MG63 (cell line): ENCODE results near the gene MYO15A. TPM values are rescaled to one million over a fixed set of nuclear protein-coding genes. Genes with fewer than 3 reads are reported as not detected.
A peak's percentile ranks its signal among the peaks of the same experiment; 100 is the strongest.

ENCODE experiments used
- DNase-seq: peaks from one replicate; pipeline ENCODE4 v3.0.0-alpha.2; 2020
- H3K27me3 ChIP-seq: fragments of 250-450 bp; sonication (Bioruptor Pico); 2 replicates; pipeline ENCODE4 v1.5.1; 2020; ENCODE audit warnings: mild to moderate bottlenecking, moderate library complexity
- H3K36me3 ChIP-seq: fragments of 250-450 bp; sonication (Bioruptor Pico); 2 replicates; pipeline ENCODE4 v1.5.1; 2020; ENCODE audit warnings: mild to moderate bottlenecking, moderate library complexity
- H3K4me3 ChIP-seq: fragments of 250-450 bp; sonication (Bioruptor Pico); 2 replicates; pipeline ENCODE4 v1.5.1; 2020; ENCODE audit warnings: mild to moderate bottlenecking, moderate library complexity
- H3K9me3 ChIP-seq: fragments of 250-450 bp; sonication (Bioruptor Pico); 2 replicates; pipeline ENCODE4 v1.5.1; 2020; ENCODE audit warnings: mild to moderate bottlenecking, moderate library complexity
- total RNA-seq: library from RNA; depleted of rRNA; stranded (reverse); fragments of >200 nt; shearing (Covaris generic); gene quantifications from 2 replicates; pipeline ENCODE4 v1.2.3, GENCODE V29; 2014; ENCODE audit warnings: low replicate concordance

The MYO15A gene
- total RNA-seq, 1 experiment from 2014 or later, result not detected

DNA sequence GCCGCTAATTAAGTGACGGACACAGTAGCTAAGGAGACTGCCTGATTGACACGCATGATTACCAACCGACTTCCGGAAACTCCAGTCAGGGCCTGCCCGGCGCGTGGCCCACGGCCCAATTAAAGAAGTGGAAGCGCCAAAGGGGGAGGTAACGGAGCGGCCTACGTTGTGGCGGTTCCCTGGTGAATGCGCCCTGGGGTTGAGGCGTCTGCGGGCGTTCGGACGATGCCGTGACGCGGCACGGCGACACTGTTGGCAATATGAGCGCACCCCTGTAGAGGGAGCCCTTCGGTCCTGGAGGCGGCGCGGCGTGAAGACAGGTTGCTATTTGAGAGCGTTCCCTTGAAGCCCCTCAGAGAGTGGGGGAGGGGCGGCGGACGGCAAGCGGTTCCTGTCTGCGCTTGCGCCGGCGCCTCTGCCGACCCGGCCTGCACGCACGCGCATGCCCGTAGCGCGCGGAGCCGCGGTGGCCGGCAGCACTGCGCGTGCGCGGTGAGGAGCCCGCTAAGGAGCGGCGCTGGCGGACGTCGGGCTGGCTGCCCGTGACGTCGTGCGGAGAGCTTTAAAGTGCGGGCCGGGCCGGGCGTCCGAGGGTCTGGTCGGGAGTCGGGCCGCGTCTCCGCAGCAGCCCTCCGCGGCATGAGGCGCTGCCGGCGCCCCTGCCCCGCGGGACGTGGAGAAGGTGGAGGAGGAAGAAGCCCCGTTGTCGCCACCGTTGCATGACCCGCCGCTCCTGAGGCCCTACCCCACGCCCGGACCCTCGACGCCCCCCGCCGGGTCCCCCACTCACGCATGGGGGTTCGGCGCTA, 75.0 kb downstream of the MYO15A start, which contains the start of gene ALKBH5:
Gene ALKBH5 (plus strand): TSS at position 495 of the 809 bp plus-strand sequence. CDS start 416 bp downstream, outside the sequence.
- H3K9me3 ChIP-seq, result no peaks in the 10 kb centered on the region
- H3K4me3 ChIP-seq, result peak within 1 kb of the TSS; percentile 80
- H3K36me3 ChIP-seq, result peaks cover 29% of the 10 kb centered on the region
- peak; percentile 96 for DNase-seq
- H3K27me3 ChIP-seq, result no peaks in the 10 kb centered on the region

DNA sequence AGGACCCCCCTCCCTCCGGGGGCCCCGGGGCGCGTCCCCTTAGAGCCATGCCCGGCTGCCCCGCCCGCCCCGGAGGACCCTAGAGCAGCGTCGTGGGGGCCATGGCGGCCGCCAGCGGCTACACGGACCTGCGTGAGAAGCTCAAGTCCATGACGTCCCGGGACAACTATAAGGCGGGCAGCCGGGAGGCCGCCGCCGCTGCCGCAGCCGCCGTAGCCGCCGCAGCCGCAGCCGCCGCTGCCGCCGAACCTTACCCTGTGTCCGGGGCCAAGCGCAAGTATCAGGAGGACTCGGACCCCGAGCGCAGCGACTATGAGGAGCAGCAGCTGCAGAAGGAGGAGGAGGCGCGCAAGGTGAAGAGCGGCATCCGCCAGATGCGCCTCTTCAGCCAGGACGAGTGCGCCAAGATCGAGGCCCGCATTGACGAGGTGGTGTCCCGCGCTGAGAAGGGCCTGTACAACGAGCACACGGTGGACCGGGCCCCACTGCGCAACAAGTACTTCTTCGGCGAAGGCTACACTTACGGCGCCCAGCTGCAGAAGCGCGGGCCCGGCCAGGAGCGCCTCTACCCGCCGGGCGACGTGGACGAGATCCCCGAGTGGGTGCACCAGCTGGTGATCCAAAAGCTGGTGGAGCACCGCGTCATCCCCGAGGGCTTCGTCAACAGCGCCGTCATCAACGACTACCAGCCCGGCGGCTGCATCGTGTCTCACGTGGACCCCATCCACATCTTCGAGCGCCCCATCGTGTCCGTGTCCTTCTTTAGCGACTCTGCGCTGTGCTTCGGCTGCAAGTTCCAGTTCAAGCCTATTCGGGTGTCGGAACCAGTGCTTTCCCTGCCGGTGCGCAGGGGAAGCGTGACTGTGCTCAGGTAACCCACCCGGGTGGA, 75.8 kb downstream of the MYO15A start:
- no peaks in the 10 kb centered on the region for H3K9me3 ChIP-seq
- H3K27me3 ChIP-seq, result no peaks in the 10 kb centered on the region
- H3K36me3 ChIP-seq, result peaks cover 29% of the 10 kb centered on the region
- peak overlapping the region; percentile 80 for H3K4me3 ChIP-seq
- DNase-seq, result peak; percentile 15

DNA sequence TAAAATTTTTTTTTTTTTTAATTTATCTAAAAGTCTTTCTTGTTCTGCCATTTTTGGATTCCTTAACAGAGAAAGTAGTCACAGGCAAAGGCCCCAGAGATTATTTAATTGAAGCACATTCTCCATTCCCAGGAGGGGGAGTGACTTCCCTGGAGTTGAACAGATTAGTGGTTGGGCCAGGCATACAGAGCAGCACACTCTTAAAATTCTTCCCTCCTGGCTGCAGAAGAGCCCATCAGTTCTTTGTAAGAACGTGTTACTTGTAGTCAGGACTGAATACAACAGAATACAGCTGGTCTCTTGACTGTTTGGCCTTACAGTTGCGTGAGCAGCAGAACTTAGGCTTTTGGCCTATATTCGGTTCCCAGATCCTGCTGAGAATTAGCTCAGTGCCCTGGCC, 76.8 kb downstream of the MYO15A start:
- H3K9me3 ChIP-seq, result no peaks in the 10 kb centered on the region
- no peak for DNase-seq
- H3K27me3 ChIP-seq, result no peaks in the 10 kb centered on the region
- H3K36me3 ChIP-seq, result peaks cover 32% of the 10 kb centered on the region
- H3K4me3 ChIP-seq, result peak overlapping the region; percentile 80

DNA sequence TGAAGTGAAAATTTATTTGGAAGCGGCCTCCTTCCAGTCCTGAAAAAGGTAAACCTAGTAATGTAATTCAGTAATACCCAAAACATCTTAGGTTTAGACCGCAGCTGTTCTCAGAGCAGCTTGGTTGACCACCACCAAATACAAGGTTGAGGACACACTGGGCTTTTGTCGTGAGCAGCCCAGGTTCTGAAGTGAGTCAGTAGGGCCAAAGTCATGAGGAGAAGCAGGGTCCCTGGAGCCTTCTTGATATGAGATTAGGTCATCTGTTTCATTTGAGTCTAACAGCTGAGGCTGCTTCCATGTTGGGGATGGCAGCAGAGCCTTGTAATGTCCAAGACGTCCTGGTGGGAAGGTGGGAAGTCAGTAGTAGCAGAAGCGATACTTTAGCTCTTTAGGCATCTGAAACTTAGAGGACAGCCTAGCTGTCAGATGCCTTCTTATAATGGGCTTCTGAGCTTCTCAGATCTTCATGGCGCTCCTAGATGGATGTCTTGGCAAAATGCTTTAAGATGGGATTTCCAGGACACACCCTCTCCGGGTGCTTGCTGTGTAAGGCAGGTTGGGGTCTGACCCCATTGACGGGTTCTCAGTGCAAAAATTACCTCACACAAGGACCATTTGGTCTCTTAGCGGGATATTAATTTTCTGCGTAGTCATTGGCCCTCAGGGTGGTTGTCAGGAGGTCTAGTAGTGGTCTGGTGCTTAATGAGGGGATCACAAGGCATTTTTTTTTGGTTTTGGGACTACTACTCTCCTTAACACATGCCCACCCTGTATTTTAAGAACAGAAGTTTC, 77.5 kb downstream of the MYO15A start:
- H3K9me3 ChIP-seq, result no peaks in the 10 kb centered on the region
- H3K36me3 ChIP-seq, result peaks cover 34% of the 10 kb centered on the region
- DNase-seq, result no peak
- H3K4me3 ChIP-seq, result peak overlapping the region; percentile 80
- no peaks in the 10 kb centered on the region for H3K27me3 ChIP-seq

DNA sequence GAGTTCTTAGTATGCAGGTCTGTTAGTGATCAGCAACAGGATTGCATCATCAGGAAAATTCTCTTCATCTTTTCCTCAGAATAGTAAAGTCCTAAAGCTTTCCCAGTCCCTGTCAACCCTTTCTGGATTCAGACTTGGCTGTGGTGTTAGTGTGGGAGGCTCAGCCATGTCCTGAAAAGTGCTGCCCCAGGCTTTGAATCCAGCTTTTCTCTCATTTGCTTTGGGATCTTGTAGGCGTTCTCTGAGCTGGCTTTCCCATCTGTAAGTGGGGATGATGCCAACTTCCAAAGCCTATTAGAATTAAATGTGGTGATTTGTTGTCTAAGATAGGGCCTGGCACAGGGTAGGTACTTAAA, 78.0 kb downstream of the MYO15A start:
- peak; percentile 32 for DNase-seq
- Histone ChIP-seq H3K4me3 (peak overlapping the region; percentile 80), H3K9me3 (no peaks in the 10 kb centered on the region), H3K27me3 (no peaks in the 10 kb centered on the region), H3K36me3 (peaks cover 34% of the 10 kb centered on the region)

DNA sequence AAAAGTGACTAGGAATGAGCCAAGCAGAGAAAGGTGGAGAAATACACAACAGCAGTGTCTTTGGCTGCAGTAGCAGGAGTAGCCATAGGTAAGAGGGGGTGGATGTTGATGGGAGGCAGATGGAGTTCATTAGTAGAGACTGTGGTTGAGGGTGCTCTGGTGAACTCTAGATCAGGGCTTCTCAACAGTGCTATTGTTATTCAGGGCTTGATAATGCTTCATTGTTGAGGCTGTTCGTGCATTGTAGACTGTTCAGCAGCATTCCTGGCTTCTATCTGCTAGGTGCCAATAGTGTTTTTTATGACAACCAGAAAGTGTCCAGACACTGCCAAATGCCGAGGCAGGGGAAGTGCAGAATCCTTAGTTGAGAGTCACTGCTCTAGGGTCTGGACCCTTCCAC, 78.7 kb downstream of the MYO15A start:
- peak overlapping the region; percentile 80 for H3K4me3 ChIP-seq
- H3K36me3 ChIP-seq, result peaks cover 34% of the 10 kb centered on the region
- no peaks in the 10 kb centered on the region for H3K9me3 ChIP-seq
- DNase-seq, result no peak
- no peaks in the 10 kb centered on the region for H3K27me3 ChIP-seq

DNA sequence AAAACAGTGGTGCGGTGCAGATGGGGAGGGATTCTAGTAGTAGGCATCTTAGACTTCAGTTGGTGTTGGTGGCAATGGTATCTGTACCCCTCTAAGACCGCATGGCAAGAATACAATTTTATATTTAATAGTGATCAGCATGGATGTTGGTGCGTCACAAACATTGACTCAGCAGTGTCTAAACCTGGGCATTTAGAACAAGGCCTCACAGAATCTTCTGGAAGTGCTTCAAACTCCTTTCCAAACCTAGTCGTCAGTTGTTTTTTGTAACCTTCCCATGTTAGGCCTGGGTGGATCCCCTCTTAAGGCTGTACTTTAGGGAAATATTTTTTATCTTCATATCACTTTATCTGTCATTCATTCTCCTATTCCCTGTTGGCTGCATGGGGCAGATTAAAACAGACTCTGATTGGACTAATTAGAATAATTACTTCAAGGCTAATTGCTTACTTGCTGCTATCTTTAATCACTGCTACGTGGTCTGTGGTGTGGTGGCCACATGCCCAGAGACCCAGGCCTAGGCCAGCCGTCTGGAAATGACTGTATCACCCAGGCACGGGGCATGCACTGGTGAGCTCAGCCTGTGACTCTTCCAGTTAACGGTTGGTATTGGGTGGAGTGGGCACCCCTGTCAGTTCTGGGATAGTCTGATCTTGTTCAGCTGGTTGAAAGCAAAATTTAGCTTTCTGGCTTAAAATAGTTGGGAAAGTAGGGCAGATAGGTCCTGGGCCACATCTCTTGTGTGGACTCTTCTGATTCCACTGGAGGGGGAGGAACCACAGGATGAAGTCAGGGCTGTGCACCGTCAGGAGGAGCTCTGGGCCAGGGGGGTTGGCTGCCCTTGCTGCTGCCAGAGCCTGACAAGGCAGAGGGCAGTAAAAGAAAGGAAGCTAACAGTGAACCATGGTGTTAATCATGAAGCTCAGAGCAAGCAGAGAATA, 79.5 kb downstream of the MYO15A start:
- DNase-seq, result peak; percentile 80
- no peaks in the 10 kb centered on the region for H3K27me3 ChIP-seq
- no peaks in the 10 kb centered on the region for H3K9me3 ChIP-seq
- H3K4me3 ChIP-seq, result peak overlapping the region; percentile 80
- peaks cover 34% of the 10 kb centered on the region for H3K36me3 ChIP-seq

DNA sequence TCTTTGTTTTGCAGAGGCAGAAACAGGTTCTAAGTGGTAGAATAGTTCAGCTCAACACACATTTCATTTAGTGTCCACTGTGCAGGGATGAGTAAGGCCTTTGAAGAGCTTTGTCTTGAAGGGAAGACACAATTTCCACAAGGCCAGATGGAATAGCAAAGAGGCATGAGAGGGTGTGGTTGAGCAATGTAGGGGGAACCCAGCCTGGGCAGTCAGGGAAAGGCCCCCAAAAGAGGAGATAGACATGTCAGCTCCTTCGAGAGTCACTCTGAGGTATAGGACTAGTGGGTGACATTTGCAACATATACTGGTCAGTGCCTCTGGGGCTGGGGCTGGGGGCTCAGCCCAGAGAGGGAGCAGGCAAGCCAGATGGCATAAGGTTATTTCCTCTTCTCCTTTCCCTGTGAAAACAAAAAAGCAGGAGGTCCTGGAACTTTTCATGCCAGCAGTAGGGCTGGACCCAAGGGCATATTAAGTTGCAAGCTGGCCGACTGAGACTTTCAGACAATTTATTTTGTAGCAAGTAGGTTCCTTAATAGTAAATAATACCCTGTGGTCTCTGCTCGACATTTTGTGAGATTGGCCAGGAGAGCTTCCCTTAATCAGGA, 82.2 kb downstream of the MYO15A start:
- no peak overlapping the region for H3K4me3 ChIP-seq
- peaks cover 38% of the 10 kb centered on the region for H3K36me3 ChIP-seq
- H3K9me3 ChIP-seq, result no peaks in the 10 kb centered on the region
- no peak for DNase-seq
- no peaks in the 10 kb centered on the region for H3K27me3 ChIP-seq

DNA sequence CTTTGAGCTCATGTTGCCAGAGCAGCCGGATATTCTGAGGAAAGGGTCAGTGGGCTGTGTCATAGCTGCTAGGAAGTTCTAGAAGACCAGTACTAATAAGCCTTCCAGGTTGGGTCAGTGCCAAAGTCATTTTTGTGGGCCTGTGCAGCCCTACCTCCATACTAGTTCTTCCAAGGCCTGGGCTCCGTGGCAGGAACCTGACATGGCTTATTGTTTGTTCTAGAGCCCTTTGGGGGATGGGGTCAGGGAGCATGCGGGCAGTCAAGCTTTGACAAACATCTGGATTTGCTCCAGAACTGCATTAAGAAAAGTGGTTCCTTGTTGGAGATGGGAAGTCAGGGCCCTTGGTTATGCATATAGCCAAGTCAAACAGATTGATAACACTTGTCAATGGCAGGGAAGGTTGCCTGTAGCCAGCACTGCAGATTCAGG, 82.7 kb downstream of the MYO15A start:
- H3K4me3 ChIP-seq, result no peak overlapping the region
- peaks cover 32% of the 10 kb centered on the region for H3K36me3 ChIP-seq
- no peaks in the 10 kb centered on the region for H3K9me3 ChIP-seq
- H3K27me3 ChIP-seq, result no peaks in the 10 kb centered on the region
- no peak for DNase-seq

DNA sequence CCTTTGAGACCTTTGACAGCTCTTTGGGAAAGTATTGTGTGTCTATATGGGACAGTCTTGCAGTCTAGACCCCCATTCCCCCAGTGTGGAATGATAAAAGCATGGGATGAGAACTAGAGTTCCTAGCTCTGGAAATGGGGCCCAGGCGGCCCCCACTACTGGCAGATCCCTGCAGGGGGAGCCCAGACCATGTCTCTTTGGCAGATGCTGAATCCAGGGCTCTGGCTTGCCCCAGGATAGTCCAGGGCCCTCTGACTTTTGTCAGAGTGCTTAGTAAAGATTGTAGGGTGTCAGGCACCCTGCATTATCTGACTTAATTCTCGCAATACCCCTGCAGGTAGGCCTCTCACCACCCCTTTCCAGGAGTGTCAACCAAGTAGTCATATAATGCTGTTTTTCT, 83.4 kb downstream of the MYO15A start:
- Histone ChIP-seq H3K4me3 (no peak overlapping the region), H3K9me3 (no peaks in the 10 kb centered on the region), H3K36me3 (peaks cover 29% of the 10 kb centered on the region), H3K27me3 (no peaks in the 10 kb centered on the region)
- DNase-seq, result no peak

DNA sequence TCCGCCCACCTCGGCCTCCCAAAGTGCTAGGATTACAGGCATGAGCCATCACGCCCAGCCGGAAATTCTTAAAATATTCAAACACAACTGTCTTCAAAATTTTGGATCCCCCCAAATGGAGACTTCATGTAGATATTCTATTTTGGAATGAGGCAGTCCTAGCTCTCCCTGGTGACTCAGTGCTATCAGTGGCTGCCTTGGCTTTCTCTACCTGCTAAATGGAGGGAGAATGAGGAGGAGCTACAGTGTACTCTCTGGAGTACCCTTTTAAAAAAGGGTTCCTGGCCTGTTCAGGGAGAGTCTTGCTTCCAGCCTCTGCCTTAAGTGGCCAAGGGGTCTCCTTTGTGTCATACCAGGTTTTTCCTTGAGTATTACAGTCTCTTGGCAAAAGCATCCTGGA, 85.8 kb downstream of the MYO15A start:
- H3K9me3 ChIP-seq, result no peaks in the 10 kb centered on the region
- no peaks in the 10 kb centered on the region for H3K27me3 ChIP-seq
- H3K36me3 ChIP-seq, result peaks cover 22% of the 10 kb centered on the region
- H3K4me3 ChIP-seq, result no peak overlapping the region
- no peak for DNase-seq

DNA sequence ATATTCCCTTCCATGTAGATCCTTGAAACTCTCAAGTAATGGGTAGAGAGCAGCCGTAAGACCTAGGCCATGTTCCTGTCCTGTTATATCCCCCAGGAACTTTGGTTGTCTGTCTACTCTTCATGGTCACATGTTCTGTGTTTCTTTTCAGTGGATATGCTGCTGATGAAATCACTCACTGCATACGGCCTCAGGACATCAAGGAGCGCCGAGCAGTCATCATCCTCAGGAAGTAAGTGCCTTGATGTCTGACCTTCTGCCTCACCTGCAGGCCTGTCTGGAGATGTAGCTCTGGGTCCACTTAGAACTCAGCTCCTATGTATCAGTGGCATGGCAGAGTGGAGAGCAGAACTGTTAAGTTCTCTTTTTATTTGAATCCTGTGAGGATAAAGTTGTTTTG, 86.2 kb downstream of the MYO15A start:
- H3K4me3 ChIP-seq, result no peak overlapping the region
- H3K36me3 ChIP-seq, result peaks cover 20% of the 10 kb centered on the region
- no peaks in the 10 kb centered on the region for H3K9me3 ChIP-seq
- DNase-seq, result no peak
- no peaks in the 10 kb centered on the region for H3K27me3 ChIP-seq

DNA sequence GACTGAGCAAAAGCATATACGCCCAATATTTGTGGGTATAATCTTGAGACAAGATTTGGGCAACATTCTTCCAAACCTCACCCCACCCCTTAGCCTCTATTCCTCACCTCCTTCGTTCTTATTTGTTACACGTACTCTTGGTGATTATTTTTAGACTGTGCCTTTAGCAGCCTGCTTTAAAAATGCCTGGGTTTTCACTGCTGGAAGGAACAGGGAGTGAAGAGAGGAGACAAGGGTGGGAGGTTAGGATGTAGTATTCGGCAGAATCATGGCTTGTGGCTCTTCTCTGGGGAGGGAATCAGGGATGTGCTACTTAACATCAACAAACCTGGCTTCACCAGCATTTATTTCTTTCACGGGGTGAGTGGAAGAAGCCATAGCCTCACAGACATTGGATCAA, 86.7 kb downstream of the MYO15A start:
- no peaks in the 10 kb centered on the region for H3K9me3 ChIP-seq
- DNase-seq, result no peak
- peaks cover 19% of the 10 kb centered on the region for H3K36me3 ChIP-seq
- no peaks in the 10 kb centered on the region for H3K27me3 ChIP-seq
- H3K4me3 ChIP-seq, result no peak overlapping the region

DNA sequence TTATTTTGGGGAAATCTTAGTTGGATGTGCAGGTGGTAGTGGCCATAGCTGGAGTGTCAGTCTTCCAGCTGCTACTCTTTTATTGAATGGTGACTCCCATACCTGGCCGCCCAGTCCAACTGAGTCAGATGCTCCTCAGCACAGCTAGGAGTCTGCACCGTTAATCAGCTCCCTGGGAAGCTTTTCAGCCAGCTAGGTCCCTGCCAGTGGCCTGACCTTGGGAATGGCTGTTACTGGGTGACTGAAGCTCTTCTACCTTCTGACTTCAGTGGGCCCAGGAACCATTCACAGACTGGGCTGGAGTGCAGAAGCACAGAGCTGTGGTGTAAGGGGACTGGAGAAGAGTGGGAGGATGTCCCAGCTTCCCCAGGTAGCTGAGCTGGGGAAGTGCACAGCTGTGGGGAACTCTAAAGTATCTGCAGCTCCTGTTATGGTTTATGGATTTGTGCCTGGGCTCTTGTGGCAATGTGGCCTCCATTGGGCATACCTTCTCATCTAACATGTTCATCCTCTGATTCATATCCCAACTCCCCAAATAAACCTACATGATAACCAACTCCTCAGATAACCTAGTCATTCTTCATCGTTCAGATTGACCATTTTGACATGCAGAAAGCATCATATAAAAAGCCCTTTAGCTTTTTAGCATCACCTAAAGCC, 89.1 kb downstream of the MYO15A start:
- peaks cover 17% of the 10 kb centered on the region for H3K36me3 ChIP-seq
- H3K9me3 ChIP-seq, result no peaks in the 10 kb centered on the region
- no peak overlapping the region for H3K4me3 ChIP-seq
- DNase-seq, result no peak
- H3K27me3 ChIP-seq, result no peaks in the 10 kb centered on the region

DNA sequence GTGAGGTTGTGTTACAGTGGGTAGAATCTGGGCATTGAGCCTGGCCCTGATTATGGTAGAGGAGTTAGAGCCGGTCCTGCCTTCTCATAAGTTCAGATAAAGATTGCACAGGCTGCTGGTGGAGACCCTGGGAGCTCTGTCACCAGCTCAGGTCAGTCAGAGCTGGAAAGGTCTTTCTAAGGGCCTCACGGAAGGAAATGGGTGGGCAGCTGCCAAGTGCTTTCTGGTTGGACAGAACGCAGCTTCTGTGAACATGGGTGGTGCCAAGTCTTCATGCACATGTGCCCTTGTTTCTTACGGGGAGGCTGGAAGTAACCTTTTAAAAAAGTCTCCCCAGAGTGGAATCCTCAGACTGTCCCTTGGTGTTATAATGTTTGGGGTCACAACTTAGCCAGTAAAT, 90.0 kb downstream of the MYO15A start:
- Histone ChIP-seq H3K4me3 (no peak overlapping the region), H3K9me3 (no peaks in the 10 kb centered on the region), H3K27me3 (no peaks in the 10 kb centered on the region), H3K36me3 (peaks cover 17% of the 10 kb centered on the region)
- DNase-seq, result no peak
